Activated naive CD8-positive, alpha-beta T cell treated with anti-CD3 and anti-CD28 coated beads, Interleukin-2, amount 10 ng/mL, durations not matched to agents 7 days and 5 days (primary cell): Measurements from ENCODE around the gene MIA3. TPM values are rescaled to one million over a fixed set of nuclear protein-coding genes. Genes with fewer than 3 reads are reported as not detected.
"Not testable (repeated sequence)": the region's sequence is repeated elsewhere in the genome, so short reads cannot be mapped to it uniquely, and the experiment has no call there.

Experiments used
- ATAC-seq: fragments of 150-1000 bp; cut with Tn5 transposase; one replicate; pipeline ENCODE4 v1.10.0; 2021; ENCODE audit warnings: low read depth, moderate library complexity
- POLR2A ChIA-PET: fragments of 350-600 bp; sonication (Branson Sonifier 250); formaldehyde crosslinking; loops from one replicate; lab custom pipeline; 2021; ENCODE audit warnings: antibody characterized with exemption; lab: Charles Lee
- DNase-seq: peaks from one replicate; pipeline ENCODE4 v3.0.0; 2021
- H3K27ac Mint-ChIP-seq: one replicate; pipeline ENCODE4 v1.8.0; 2022; ENCODE audit warnings: mild to moderate bottlenecking, mixed read lengths
- H3K27me3 Mint-ChIP-seq: one replicate; pipeline ENCODE4 v1.8.0; 2022; ENCODE audit warnings: mild to moderate bottlenecking, moderate library complexity, mixed read lengths
- H3K36me3 Mint-ChIP-seq: one replicate; pipeline ENCODE4 v1.8.0; 2021; ENCODE audit warnings: mild to moderate bottlenecking, mixed read lengths
- H3K4me1 Mint-ChIP-seq: one replicate; pipeline ENCODE4 v1.8.0; 2021; ENCODE audit warnings: mixed read lengths
- H3K4me3 Mint-ChIP-seq: one replicate; pipeline ENCODE4 v1.8.0; 2022; ENCODE audit warnings: mild to moderate bottlenecking, moderate library complexity, mixed read lengths
- H3K9me3 Mint-ChIP-seq: one replicate; pipeline ENCODE4 v1.8.0; 2021; ENCODE audit warnings: mixed read lengths
- total RNA-seq, 2 experiments: library from RNA; stranded (reverse); gene quantifications; one replicate each; pipeline ENCODE4 v1.2.3, GENCODE V29; 2021

MIA3 gene
- total RNA-seq, 2 experiments from 2014 or later, result 80.7 to 82.3 TPM

- DNase-seq (no peak), ATAC-seq (no peak)
- POLR2A ChIA-PET, result no interaction called here
- Mint-ChIP-seq H3K9me3 (peaks cover 3% of the 10 kb centered on the region), H3K4me3 (no peak overlapping the region), H3K4me1 (no peaks in the 10 kb centered on the region), H3K27me3 (peaks cover 18% of the 10 kb centered on the region), H3K27ac (no peak overlapping the region), H3K36me3 (no peaks in the 10 kb centered on the region)
Measured at GRCh38 chr1:222606757-222607156, 11.1 kb upstream of the MIA3 start.

GRCh38 chr1:222609111-222609510, 8.8 kb upstream of the MIA3 start:
- ATAC-seq, H3K4me3 Mint-ChIP-seq, H3K9me3 Mint-ChIP-seq, DNase-seq, H3K27ac Mint-ChIP-seq, H3K4me1 Mint-ChIP-seq, POLR2A ChIA-PET, H3K36me3 Mint-ChIP-seq: not testable (repeated sequence)
- peaks cover 35% of the 10 kb centered on the region for H3K27me3 Mint-ChIP-seq

- Mint-ChIP-seq H3K4me1 (no peaks in the 10 kb centered on the region), H3K9me3 (peaks cover 3% of the 10 kb centered on the region), H3K36me3 (no peaks in the 10 kb centered on the region), H3K27me3 (peaks cover 38% of the 10 kb centered on the region), H3K27ac (no peak overlapping the region), H3K4me3 (no peak overlapping the region)
- POLR2A ChIA-PET, result no interaction called here
- DNase-seq, result no peak
- no peak for ATAC-seq
Measured at GRCh38 chr1:222610728-222611127, 7.2 kb upstream of the MIA3 start.

GRCh38 chr1:222613627-222614026, 4.3 kb upstream of the MIA3 start:
- peaks cover 3% of the 10 kb centered on the region for H3K9me3 Mint-ChIP-seq
- no peak for ATAC-seq
- no peak overlapping the region for H3K4me3 Mint-ChIP-seq
- peaks cover 6% of the 10 kb centered on the region for H3K4me1 Mint-ChIP-seq
- no peak for DNase-seq
- H3K36me3 Mint-ChIP-seq, result no peaks in the 10 kb centered on the region
- no peak overlapping the region for H3K27ac Mint-ChIP-seq
- H3K27me3 Mint-ChIP-seq, result peaks cover 41% of the 10 kb centered on the region
- POLR2A ChIA-PET, result no interaction called here

- peaks cover 27% of the 10 kb centered on the region for H3K27me3 Mint-ChIP-seq
- peaks cover 17% of the 10 kb centered on the region for H3K4me1 Mint-ChIP-seq
- no peak overlapping the region for H3K27ac Mint-ChIP-seq
- POLR2A ChIA-PET, result interaction anchor here (0.7 kb wide), 1 partner anchor 26 kb away, joined by 3 read pairs; the partner anchor contains the start of gene TAF1A
- DNase-seq (no peak), ATAC-seq (no peak)
- H3K36me3 Mint-ChIP-seq, result no peaks in the 10 kb centered on the region
- H3K9me3 Mint-ChIP-seq, result no peaks in the 10 kb centered on the region
- peak overlapping the region; percentile 89 for H3K4me3 Mint-ChIP-seq
Measured at GRCh38 chr1:222616525-222616924, 1.4 kb upstream of the MIA3 start.

GRCh38 chr1:222617367-222617951, 438 bp upstream of the MIA3 start:
- Mint-ChIP-seq H3K9me3 (no peaks in the 10 kb centered on the region), H3K27me3 (peaks cover 18% of the 10 kb centered on the region), H3K4me3 (peak overlapping the region; percentile 89), H3K4me1 (peaks cover 17% of the 10 kb centered on the region), H3K36me3 (peaks cover 4% of the 10 kb centered on the region), H3K27ac (peak overlapping the region; percentile 87)
- ATAC-seq (peak; percentile 96), DNase-seq (peak; percentile 90)
- POLR2A ChIA-PET, result interaction anchor here (1.0 kb wide), 1 partner anchor 27 kb away, joined by 3 read pairs; no protein-coding TSS in a partner anchor

GRCh38 chr1:222618880-222619596, 1.1 kb downstream of the MIA3 start:
- Mint-ChIP-seq H3K27me3 (peaks cover 8% of the 10 kb centered on the region), H3K27ac (peak overlapping the region; percentile 77), H3K4me3 (peak overlapping the region; percentile 86), H3K36me3 (peaks cover 9% of the 10 kb centered on the region), H3K4me1 (peaks cover 19% of the 10 kb centered on the region), H3K9me3 (no peaks in the 10 kb centered on the region)
- ATAC-seq (no peak), DNase-seq (peak; percentile 43)
- POLR2A ChIA-PET, result interaction anchor here (0.9 to 1.3 kb wide), 2 partner anchors 15 to 29 kb away, joined by 4 to 5 read pairs; partner anchors contain the start of gene TAF1A

GRCh38 chr1:222620566-222620965, 2.7 kb downstream of the MIA3 start:
- POLR2A ChIA-PET, result interaction anchor here (0.6 kb wide), 1 partner anchor 21 kb away, joined by 3 read pairs; no protein-coding TSS in a partner anchor
- no peak overlapping the region for H3K4me3 Mint-ChIP-seq
- no peak for ATAC-seq
- peaks cover 12% of the 10 kb centered on the region for H3K36me3 Mint-ChIP-seq
- H3K27ac Mint-ChIP-seq, result no peak overlapping the region
- DNase-seq, result no peak
- no peaks in the 10 kb centered on the region for H3K9me3 Mint-ChIP-seq
- peaks cover 4% of the 10 kb centered on the region for H3K27me3 Mint-ChIP-seq
- peaks cover 19% of the 10 kb centered on the region for H3K4me1 Mint-ChIP-seq

GRCh38 chr1:222622765-222623164, 4.9 kb downstream of the MIA3 start:
- POLR2A ChIA-PET, result no interaction called here
- no peaks in the 10 kb centered on the region for H3K9me3 Mint-ChIP-seq
- no peak overlapping the region for H3K4me3 Mint-ChIP-seq
- peaks cover 24% of the 10 kb centered on the region for H3K36me3 Mint-ChIP-seq
- peaks cover 13% of the 10 kb centered on the region for H3K4me1 Mint-ChIP-seq
- no peaks in the 10 kb centered on the region for H3K27me3 Mint-ChIP-seq
- H3K27ac Mint-ChIP-seq, result no peak overlapping the region
- no peak for ATAC-seq
- DNase-seq, result no peak

GRCh38 chr1:222623458-222623857, 5.6 kb downstream of the MIA3 start:
- no peak for ATAC-seq
- POLR2A ChIA-PET, result no interaction called here
- Mint-ChIP-seq H3K9me3 (no peaks in the 10 kb centered on the region), H3K4me3 (no peak overlapping the region), H3K27ac (no peak overlapping the region), H3K36me3 (peaks cover 26% of the 10 kb centered on the region), H3K27me3 (no peaks in the 10 kb centered on the region), H3K4me1 (peaks cover 13% of the 10 kb centered on the region)
- no peak for DNase-seq

- no peak for ATAC-seq
- H3K27ac Mint-ChIP-seq, result no peak overlapping the region
- no peaks in the 10 kb centered on the region for H3K9me3 Mint-ChIP-seq
- no peak overlapping the region for H3K4me3 Mint-ChIP-seq
- no peaks in the 10 kb centered on the region for H3K27me3 Mint-ChIP-seq
- POLR2A ChIA-PET, result no interaction called here
- peaks cover 8% of the 10 kb centered on the region for H3K4me1 Mint-ChIP-seq
- DNase-seq, result no peak
- peaks cover 26% of the 10 kb centered on the region for H3K36me3 Mint-ChIP-seq
Measured at GRCh38 chr1:222624214-222624613, 6.3 kb downstream of the MIA3 start.

GRCh38 chr1:222627232-222627631, 9.3 kb downstream of the MIA3 start:
- POLR2A ChIA-PET, result no interaction called here
- Mint-ChIP-seq H3K9me3 (no peaks in the 10 kb centered on the region), H3K27ac (no peak overlapping the region), H3K36me3 (peaks cover 27% of the 10 kb centered on the region), H3K4me1 (peaks cover 3% of the 10 kb centered on the region), H3K4me3 (no peak overlapping the region), H3K27me3 (no peaks in the 10 kb centered on the region)
- no peak for ATAC-seq
- no peak for DNase-seq

- no peak overlapping the region for H3K27ac Mint-ChIP-seq
- H3K27me3 Mint-ChIP-seq, result no peaks in the 10 kb centered on the region
- POLR2A ChIA-PET, result interaction anchor here (0.6 kb wide), 1 partner anchor 1009 kb away, joined by 4 read pairs; no protein-coding TSS in a partner anchor
- H3K9me3 Mint-ChIP-seq, result no peaks in the 10 kb centered on the region
- H3K4me1 Mint-ChIP-seq, result peaks cover 13% of the 10 kb centered on the region
- DNase-seq (no peak), ATAC-seq (no peak)
- no peak overlapping the region for H3K4me3 Mint-ChIP-seq
- peaks cover 27% of the 10 kb centered on the region for H3K36me3 Mint-ChIP-seq
Measured at GRCh38 chr1:222629921-222630535, 12.1 kb downstream of the MIA3 start.
